Transverse colon (tissue), 4 donors: ENCODE measurements around the gene ESR1.

ENCODE experiments used
- CTCF ChIP-seq, 5 experiments: fragments of 200-600 bp in 3 of 5; fragments of 450-650 bp in 2 of 5; sonication (generic) in 3 of 5; IDR thresholded peaks; 1 replicate in 2 of 5; 2 replicates in 3 of 5; pipeline ENCODE4 v1.5.1; 2016 to 2017; ENCODE audit warnings: antibody characterized with exemption in 5 of 5, inconsistent platforms in 3 of 5, mild to moderate bottlenecking in 2 of 5, moderate library complexity in 1 of 5
- EP300 ChIP-seq: sonication (generic); formaldehyde crosslinking; IDR thresholded peaks from one replicate; pipeline ENCODE4 v1.6.1; 2017; ENCODE audit warnings: antibody characterized with exemption, low read depth
- POLR2A ChIP-seq: fragments of 450-650 bp; IDR thresholded peaks from one replicate; pipeline ENCODE4 v1.6.1; 2016; ENCODE audit warnings: antibody characterized with exemption, mild to moderate bottlenecking, moderate library complexity
- POLR2AphosphoS5 ChIP-seq, 3 donors: sonication (generic); formaldehyde crosslinking; IDR thresholded peaks; one replicate each; pipeline ENCODE4 v1.6.1; 2016; ENCODE audit warnings: antibody characterized with exemption in 3 of 3

DNA sequence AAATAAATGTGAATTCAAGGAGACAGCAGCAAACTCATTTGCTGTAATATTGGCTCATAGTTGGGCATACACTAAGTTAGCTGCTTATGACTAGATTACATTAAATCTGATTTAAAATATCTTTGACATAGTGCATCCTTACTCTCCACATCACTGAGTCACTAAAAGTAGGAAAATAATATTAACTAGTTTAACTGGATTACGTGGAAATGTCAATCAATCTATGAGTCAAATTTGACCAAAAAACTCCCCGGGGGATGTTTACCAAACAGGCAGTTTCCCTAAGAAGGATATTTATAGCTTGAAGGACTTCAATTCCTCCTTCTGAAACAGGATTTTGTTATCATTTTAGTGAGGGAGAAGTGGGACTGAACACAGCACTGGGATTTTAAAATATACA is 366.5 kb downstream of the ESR1 start:
- TF ChIP-seq CTCF (IDR thresholded peaks at IDR 0.05) (no peak), POLR2A (no peak), POLR2AphosphoS5 (IDR thresholded peaks at IDR 0.05) (no peak), EP300 (no peak)
